ENCODE measurements around the gene C16orf82. TPM values are rescaled to one million over a fixed set of nuclear protein-coding genes. Genes with fewer than 3 reads are reported as not detected.
"Not testable (repeated sequence)": the region's sequence is repeated elsewhere in the genome, so short reads cannot be mapped to it uniquely, and the experiment has no call there.

The C16orf82 gene
- polyA plus RNA-seq, 2 of the 4 experiments (the other 2 are of a cell fraction): not detected

DNA sequence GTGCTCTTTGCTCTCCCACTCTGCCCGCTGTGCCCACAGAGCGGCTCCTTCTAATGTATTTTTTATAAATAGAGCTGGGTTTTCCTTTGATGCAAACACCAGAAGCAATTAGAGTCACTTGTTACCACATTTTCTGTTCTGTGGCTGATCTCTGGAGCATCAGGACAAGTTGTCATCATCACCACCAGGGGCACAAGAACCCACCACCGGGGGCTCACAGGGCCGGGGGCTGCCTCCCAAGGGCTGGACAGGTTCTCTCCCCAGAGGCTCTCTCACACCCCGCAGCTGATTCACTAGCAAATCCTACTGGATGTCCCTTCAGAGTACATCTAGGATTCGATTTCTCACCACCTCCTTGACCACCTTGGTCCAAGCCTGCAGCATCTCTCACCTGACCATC is 18.5 kb downstream of the C16orf82 start:
- WGBS (ENCODE audit: missing lambda C conversion rate): 22% methylated on average over 6 of the region's 6 CpGs
- CTCF ChIA-PET: interaction anchor here (1.2 kb wide), 2 partner anchors 25 to 72 kb away, joined by 3 to 4 read pairs; no protein-coding TSS in a partner anchor

DNA sequence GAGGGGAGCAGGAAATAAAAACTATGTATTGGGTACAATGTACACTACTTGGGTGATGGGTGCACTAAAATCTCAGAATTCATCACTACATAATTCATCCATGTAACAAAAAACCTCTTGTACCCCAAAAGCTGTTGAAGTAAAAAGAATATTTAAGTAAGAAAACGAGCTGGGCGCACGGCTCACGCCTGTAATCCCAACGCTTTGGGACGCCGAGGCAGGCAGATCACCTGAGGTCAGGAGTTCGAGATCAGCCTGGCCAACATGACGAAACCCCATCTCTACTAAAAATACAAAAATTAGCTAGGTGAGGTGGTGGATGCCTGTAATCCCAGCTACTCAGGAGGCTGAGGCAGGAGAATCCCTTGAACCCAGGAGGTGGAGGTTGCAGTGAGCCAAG is 19.3 kb downstream of the C16orf82 start:
- H3K27ac ChIP-seq; FAIRE-seq; DNase-seq (ENCODE audit: low read depth in 1 of 2, low spot score in 1 of 2); H3K9me3 ChIP-seq; POLR2A ChIA-PET; H3K4me3 ChIP-seq; H3K4me2 ChIP-seq; H3K4me1 ChIP-seq; ATAC-seq: not testable (repeated sequence)
- WGBS (ENCODE audit: missing lambda C conversion rate): 35% methylated on average over 9 of the region's 9 CpGs
- CTCF ChIA-PET: interaction anchor here (1.2 kb wide), 2 partner anchors 24 to 73 kb away, joined by 3 to 4 read pairs; no protein-coding TSS in a partner anchor

More for the DNA sequence above, 18.5 kb downstream of the C16orf82 start:
- H3K4me3 ChIP-seq: no peak overlapping the region
- FAIRE-seq (no peak), DNase-seq (ENCODE audit: low read depth in 1 of 2, low spot score in 1 of 2) (no peak), ATAC-seq (no peak)
- no peak for TF ChIP-seq EHMT2 (IDR thresholded peaks at IDR 0.05; ENCODE audit: low read depth)
- no peak for TF ChIP-seq EHF (CRISPR knock-in tag; IDR thresholded peaks at IDR 0.05)
- TF ChIP-seq MYC (IDR thresholded peaks at IDR 0.05; ENCODE audit: borderline replicate concordance, low read length): no peak
- no peak for TF ChIP-seq ZFP36 (IDR thresholded peaks at IDR 0.05; ENCODE audit: borderline replicate concordance, partially characterized antibody)
- TF ChIP-seq EP300 (IDR thresholded peaks at IDR 0.05): no peak
- no peak for TF ChIP-seq TP53 (CRISPR knock-in tag; IDR thresholded peaks at IDR 0.05)
- TF ChIP-seq RAD21 (conservative IDR thresholded peaks at IDR 0.05 in 1 of 2, IDR thresholded peaks at IDR 0.05 in 1 of 2): no peak
- TF ChIP-seq PHF8 (IDR thresholded peaks at IDR 0.05; ENCODE audit: borderline replicate concordance, low read depth): no peak
- no peak for TF ChIP-seq HOXB5 (CRISPR knock-in tag; IDR thresholded peaks at IDR 0.05)
- TF ChIP-seq, protein P1, sequence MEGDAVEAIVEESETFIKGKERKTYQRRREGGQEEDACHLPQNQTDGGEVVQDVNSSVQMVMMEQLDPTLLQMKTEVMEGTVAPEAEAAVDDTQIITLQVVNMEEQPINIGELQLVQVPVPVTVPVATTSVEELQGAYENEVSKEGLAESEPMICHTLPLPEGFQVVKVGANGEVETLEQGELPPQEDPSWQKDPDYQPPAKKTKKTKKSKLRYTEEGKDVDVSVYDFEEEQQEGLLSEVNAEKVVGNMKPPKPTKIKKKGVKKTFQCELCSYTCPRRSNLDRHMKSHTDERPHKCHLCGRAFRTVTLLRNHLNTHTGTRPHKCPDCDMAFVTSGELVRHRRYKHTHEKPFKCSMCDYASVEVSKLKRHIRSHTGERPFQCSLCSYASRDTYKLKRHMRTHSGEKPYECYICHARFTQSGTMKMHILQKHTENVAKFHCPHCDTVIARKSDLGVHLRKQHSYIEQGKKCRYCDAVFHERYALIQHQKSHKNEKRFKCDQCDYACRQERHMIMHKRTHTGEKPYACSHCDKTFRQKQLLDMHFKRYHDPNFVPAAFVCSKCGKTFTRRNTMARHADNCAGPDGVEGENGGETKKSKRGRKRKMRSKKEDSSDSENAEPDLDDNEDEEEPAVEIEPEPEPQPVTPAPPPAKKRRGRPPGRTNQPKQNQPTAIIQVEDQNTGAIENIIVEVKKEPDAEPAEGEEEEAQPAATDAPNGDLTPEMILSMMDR (IDR thresholded peaks at IDR 0.05): no peak
- TF ChIP-seq ESRRA (IDR thresholded peaks at IDR 0.05; ENCODE audit: borderline replicate concordance, low read length): no peak
- no peak for TF ChIP-seq KDM5A (IDR thresholded peaks at IDR 0.05)
- no peak for TF ChIP-seq HEYL (CRISPR knock-in tag; IDR thresholded peaks at IDR 0.05)
- TF ChIP-seq FOSB (CRISPR knock-in tag; IDR thresholded peaks at IDR 0.05): no peak
- no peak for TF ChIP-seq BHLHE40 (IDR thresholded peaks at IDR 0.05; ENCODE audit: low read depth, low read length)
- no peak for TF ChIP-seq CBX2 (IDR thresholded peaks at IDR 0.05; ENCODE audit: borderline replicate concordance, low read depth)
- no peak for TF ChIP-seq POLR2AphosphoS2 (conservative IDR thresholded peaks at IDR 0.05; ENCODE audit: low read length)
- no peak for TF ChIP-seq NFE2L2 (conservative IDR thresholded peaks at IDR 0.05; ENCODE audit: low read length)
- no peak for TF ChIP-seq HOXB13 (CRISPR knock-in tag; IDR thresholded peaks at IDR 0.05; ENCODE audit: low read depth)
- no peak for TF ChIP-seq ZNF302 (CRISPR knock-in tag; IDR thresholded peaks at IDR 0.05)
- no peak overlapping the region for H3K4me2 ChIP-seq
- H3K27ac ChIP-seq: no peak overlapping the region
- H3K9me3 ChIP-seq: no peaks in the 10 kb centered on the region
- no peaks in the 10 kb centered on the region for H3K4me1 ChIP-seq
- POLR2A ChIA-PET: no interaction called here

DNA sequence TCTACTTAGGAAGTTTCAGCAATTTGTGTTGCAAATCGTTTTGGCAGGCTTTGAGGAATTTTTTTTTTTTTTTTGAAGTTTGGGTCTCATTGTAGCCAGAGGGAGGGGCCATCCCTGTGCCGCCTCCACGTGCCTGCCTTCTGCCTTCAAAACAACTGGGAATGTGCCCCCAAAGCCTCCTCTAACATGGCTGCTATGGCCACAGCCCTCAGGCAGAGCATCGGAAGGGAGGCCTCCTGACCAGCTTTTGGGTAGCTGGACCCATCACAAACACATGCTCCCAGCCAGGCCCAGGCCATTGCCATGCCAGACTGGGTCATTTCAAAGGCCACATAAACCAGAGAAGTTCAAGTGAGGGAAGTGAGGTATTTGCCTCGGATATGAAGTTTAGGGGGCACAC is 21.5 kb downstream of the C16orf82 start:
- FAIRE-seq: no peak

More for the DNA sequence above, 21.5 kb downstream of the C16orf82 start:
- Histone ChIP-seq H3K27ac (no peak overlapping the region), H3K4me2 (no peak overlapping the region), H3K9me3 (no peaks in the 10 kb centered on the region), H3K4me3 (no peak overlapping the region), H3K4me1 (no peaks in the 10 kb centered on the region)
- DNase-seq (ENCODE audit: low read depth in 1 of 2, low spot score in 1 of 2): no peak
- ChIA-PET CTCF (no interaction called here), POLR2A (no interaction called here)
- TF ChIP-seq, protein P2, sequence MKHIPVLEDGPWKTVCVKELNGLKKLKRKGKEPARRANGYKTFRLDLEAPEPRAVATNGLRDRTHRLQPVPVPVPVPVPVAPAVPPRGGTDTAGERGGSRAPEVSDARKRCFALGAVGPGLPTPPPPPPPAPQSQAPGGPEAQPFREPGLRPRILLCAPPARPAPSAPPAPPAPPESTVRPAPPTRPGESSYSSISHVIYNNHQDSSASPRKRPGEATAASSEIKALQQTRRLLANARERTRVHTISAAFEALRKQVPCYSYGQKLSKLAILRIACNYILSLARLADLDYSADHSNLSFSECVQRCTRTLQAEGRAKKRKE (CRISPR knock-in tag; IDR thresholded peaks at IDR 0.05; ENCODE audit: low read depth): no peak
- TF ChIP-seq, protein P3, sequence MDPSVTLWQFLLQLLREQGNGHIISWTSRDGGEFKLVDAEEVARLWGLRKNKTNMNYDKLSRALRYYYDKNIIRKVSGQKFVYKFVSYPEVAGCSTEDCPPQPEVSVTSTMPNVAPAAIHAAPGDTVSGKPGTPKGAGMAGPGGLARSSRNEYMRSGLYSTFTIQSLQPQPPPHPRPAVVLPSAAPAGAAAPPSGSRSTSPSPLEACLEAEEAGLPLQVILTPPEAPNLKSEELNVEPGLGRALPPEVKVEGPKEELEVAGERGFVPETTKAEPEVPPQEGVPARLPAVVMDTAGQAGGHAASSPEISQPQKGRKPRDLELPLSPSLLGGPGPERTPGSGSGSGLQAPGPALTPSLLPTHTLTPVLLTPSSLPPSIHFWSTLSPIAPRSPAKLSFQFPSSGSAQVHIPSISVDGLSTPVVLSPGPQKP (IDR thresholded peaks at IDR 0.05; ENCODE audit: low read depth, low read length): no peak
- ATAC-seq: no peak
- WGBS (ENCODE audit: missing lambda C conversion rate): 5% methylated on average over 5 of the region's 5 CpGs
